Mesenchymal stem cell (in vitro differentiated cells and primary cell): Measurements from ENCODE around the gene TMEM178B.

Experiments
- DNase-seq: peaks from one replicate; pipeline ENCODE4 v3.0.0-alpha.2; 2013
- H2AFZ ChIP-seq: one replicate; pipeline ENCODE4 v1.6.1; 2013; ENCODE audit warnings: low read depth, mild to moderate bottlenecking, control low read depth, inconsistent platforms, low read length, moderate library complexity
- H2AK5ac ChIP-seq: 2 replicates; pipeline ENCODE4 v1.6.1; 2013; ENCODE audit warnings: low read length, moderate library complexity, mild to moderate bottlenecking, inconsistent platforms; ENCODE audit not compliant: severe bottlenecking
- H2BK120ac ChIP-seq: one replicate; pipeline ENCODE4 v1.6.1; 2013; ENCODE audit warnings: low read depth, mild to moderate bottlenecking, inconsistent platforms, low read length, moderate library complexity
- H2BK12ac ChIP-seq, 2 experiments: one replicate each; pipeline ENCODE4 v1.6.1; 2013; ENCODE audit warnings: inconsistent platforms in 2 of 2, low read length in 2 of 2, mild to moderate bottlenecking in 2 of 2, moderate library complexity in 2 of 2, control low read depth in 1 of 2
- H2BK15ac ChIP-seq: one replicate; pipeline ENCODE4 v1.6.1; 2013; ENCODE audit warnings: mild to moderate bottlenecking, low read depth, inconsistent platforms; ENCODE audit not compliant: poor library complexity, severe bottlenecking
- H2BK5ac ChIP-seq: 2 replicates; pipeline ENCODE4 v1.6.1; 2013; ENCODE audit warnings: low read depth, mild to moderate bottlenecking, low read length, control low read depth, inconsistent platforms; ENCODE audit not compliant: poor library complexity, severe bottlenecking
- H3K14ac ChIP-seq, 2 experiments: one replicate each; pipeline ENCODE4 v1.6.1; 2013; ENCODE audit warnings: inconsistent platforms in 2 of 2, low read length in 2 of 2, control low read depth in 1 of 2, mild to moderate bottlenecking in 1 of 2, moderate library complexity in 1 of 2
- H3K18ac ChIP-seq, 2 experiments: one replicate each; pipeline ENCODE4 v1.6.1; 2013; ENCODE audit warnings: inconsistent platforms in 2 of 2, low read length in 2 of 2, control low read depth in 1 of 2, low read depth in 1 of 2, mild to moderate bottlenecking in 1 of 2
- H3K23ac ChIP-seq, 2 experiments: one replicate each; pipeline ENCODE4 v1.6.1; 2013; ENCODE audit warnings: inconsistent platforms in 2 of 2, low read length in 2 of 2, mild to moderate bottlenecking in 2 of 2, moderate library complexity in 2 of 2, control low read depth in 1 of 2
- H3K27ac ChIP-seq: 2 replicates; pipeline ENCODE4 v1.5.1; 2013; ENCODE audit warnings: mild to moderate bottlenecking, moderate library complexity, low read length, control low read depth, inconsistent platforms; ENCODE audit not compliant: poor library complexity, severe bottlenecking
- H3K27me3 ChIP-seq, 2 experiments: 2 replicates each; pipeline versions ENCODE4 v1.6.1 to v1.7.0; 2013; ENCODE audit warnings: low read length in 2 of 2, mild to moderate bottlenecking in 2 of 2, moderate library complexity in 2 of 2, control low read depth in 1 of 2, inconsistent platforms in 1 of 2; ENCODE audit not compliant: control insufficient read depth in 1 of 2, insufficient read depth in 1 of 2
- H3K36me3 ChIP-seq, 2 experiments: 2 replicates each; pipeline versions ENCODE4 v1.6.1 to v1.7.0; 2013; ENCODE audit warnings: low read length in 2 of 2, control low read depth in 1 of 2, inconsistent platforms in 1 of 2, low read depth in 1 of 2, mild to moderate bottlenecking in 1 of 2; ENCODE audit not compliant: insufficient read depth in 2 of 2, control insufficient read depth in 1 of 2
- H3K4ac ChIP-seq, 2 experiments: one replicate each; pipeline ENCODE4 v1.6.1; 2013; ENCODE audit warnings: inconsistent platforms in 2 of 2, low read length in 2 of 2, mild to moderate bottlenecking in 2 of 2, moderate library complexity in 2 of 2, control low read depth in 1 of 2, low read depth in 1 of 2
- H3K4me1 ChIP-seq: 2 replicates; pipeline ENCODE4 v1.6.1; 2013; ENCODE audit warnings: low read depth, low read length, control low read depth; ENCODE audit not compliant: control insufficient read depth, insufficient read depth
- H3K4me2 ChIP-seq: 2 replicates; pipeline ENCODE4 v1.6.1; 2013; ENCODE audit warnings: low read length, mild to moderate bottlenecking, inconsistent platforms; ENCODE audit not compliant: poor library complexity, severe bottlenecking
- H3K4me3 ChIP-seq, 2 experiments: 2 replicates each; pipeline versions ENCODE4 v1.5.1 to v1.7.0; 2013; ENCODE audit warnings: low read length in 2 of 2, mild to moderate bottlenecking in 2 of 2, control low read depth in 1 of 2, low read depth in 1 of 2; ENCODE audit not compliant: insufficient read depth in 1 of 2
- H3K79me1 ChIP-seq: replicated peaks from 2 replicates; pipeline ENCODE4 v1.6.1; 2013; ENCODE audit warnings: mild to moderate bottlenecking, control low read depth, low read length, inconsistent platforms; ENCODE audit not compliant: poor library complexity, severe bottlenecking
- H3K9ac ChIP-seq: 2 replicates; pipeline ENCODE4 v1.7.0; 2013; ENCODE audit warnings: mild to moderate bottlenecking, low read length, moderate library complexity
- H3K9me3 ChIP-seq: 2 replicates; pipeline ENCODE4 v1.7.0; 2013; ENCODE audit warnings: mild to moderate bottlenecking, low read length; ENCODE audit not compliant: control insufficient read depth
- H4K8ac ChIP-seq: one replicate; pipeline ENCODE4 v1.6.1; 2013; ENCODE audit warnings: inconsistent platforms, mild to moderate bottlenecking, low read length, moderate library complexity
- H4K91ac ChIP-seq: one replicate; pipeline ENCODE4 v1.6.1; 2013; ENCODE audit warnings: mild to moderate bottlenecking, low read length, inconsistent platforms
- WGBS: methylation state at CpG from one replicate; pipeline ENCODE4 v1.1.7; 2013; ENCODE audit warnings: mixed read lengths; 5-methylcytosine and 5-hydroxymethylcytosine counted together

The TMEM178B gene

DNA sequence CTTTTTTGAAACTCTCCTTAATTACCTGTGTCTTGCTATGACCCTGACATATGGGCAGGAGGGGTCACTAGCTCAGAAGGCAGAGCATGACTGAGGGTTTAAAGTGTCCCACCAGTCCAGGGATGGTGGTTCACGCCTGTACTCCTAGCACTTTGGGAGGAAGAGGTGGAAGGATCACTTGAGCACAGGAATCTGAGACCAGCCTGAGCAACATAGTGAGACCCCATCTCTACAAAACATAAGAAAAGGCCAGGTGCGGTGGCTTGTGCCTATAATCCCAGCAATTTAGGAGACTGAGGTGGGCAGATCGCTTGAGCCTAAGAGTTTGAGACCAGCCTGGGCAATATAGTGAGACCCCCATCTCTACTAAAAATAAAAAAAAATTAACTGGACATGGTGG is 133.8 kb downstream of the TMEM178B start:
- Histone ChIP-seq H3K27me3 (peaks cover 0 to 2% of the 10 kb centered on the region in 2 experiments), H2AK5ac (no peak overlapping the region), H3K18ac (no peak overlapping the region), H3K23ac (no peak overlapping the region), H4K8ac (no peak overlapping the region), H3K27ac (no peak overlapping the region), H2BK15ac (no peak overlapping the region), H3K9me3 (no peaks in the 10 kb centered on the region), H3K36me3 (no peaks in the 10 kb centered on the region), H2AFZ (no peak overlapping the region), H3K4ac (no peak overlapping the region), H3K4me1 (no peaks in the 10 kb centered on the region), H2BK5ac (no peak overlapping the region), H4K91ac (no peak overlapping the region), H2BK120ac (no peak overlapping the region), H3K14ac (no peak overlapping the region), H3K9ac (no peak overlapping the region), H3K79me1 (peaks cover 12% of the 10 kb centered on the region), H3K4me3 (no peak overlapping the region), H2BK12ac (no peak overlapping the region), H3K4me2 (no peak overlapping the region)
- 86% methylated on average over 3 of the region's 3 CpGs for WGBS
- DNase-seq: no peak

- no peak overlapping the region for H2BK15ac ChIP-seq
- DNase-seq: no peak
- 67% methylated on average over 3 of the region's 3 CpGs for WGBS
These were observed 134.7 kb downstream of the TMEM178B start for GRCh38 chr7:141208539-141208938.

GRCh38 chr7:141209454-141209853 is 135.6 kb downstream of the TMEM178B start:
- Histone ChIP-seq H3K4me3 (no peak overlapping the region), H3K14ac (no peak overlapping the region), H3K9ac (no peak overlapping the region), H3K9me3 (no peaks in the 10 kb centered on the region), H3K4me1 (no peaks in the 10 kb centered on the region), H3K36me3 (no peaks in the 10 kb centered on the region), H2AK5ac (no peak overlapping the region), H3K79me1 (peaks cover 12% of the 10 kb centered on the region), H3K18ac (no peak overlapping the region), H2BK12ac (no peak overlapping the region), H3K23ac (no peak overlapping the region), H2BK15ac (no peak overlapping the region), H4K8ac (no peak overlapping the region), H3K4me2 (no peak overlapping the region), H2BK5ac (no peak overlapping the region), H3K4ac (no peak overlapping the region), H2BK120ac (no peak overlapping the region), H3K27ac (no peak overlapping the region), H3K27me3 (peaks cover 0 to 1% of the 10 kb centered on the region in 2 experiments), H4K91ac (no peak overlapping the region), H2AFZ (no peak overlapping the region)
- DNase-seq: no peak
- 71% methylated on average over 1 of the region's 3 CpGs for WGBS

More at GRCh38 chr7:141208539-141208938, 134.7 kb downstream of the TMEM178B start:
- no peak overlapping the region for H2BK12ac ChIP-seq
- no peak overlapping the region for H2BK120ac ChIP-seq
- peaks cover 12% of the 10 kb centered on the region for H3K79me1 ChIP-seq
- no peak overlapping the region for H3K18ac ChIP-seq
- H4K8ac ChIP-seq: no peak overlapping the region
- no peak overlapping the region for H2AK5ac ChIP-seq
- no peak overlapping the region for H3K4me2 ChIP-seq
- H2AFZ ChIP-seq: no peak overlapping the region
- H3K36me3 ChIP-seq: no peaks in the 10 kb centered on the region
- no peak overlapping the region for H2BK5ac ChIP-seq
- H3K14ac ChIP-seq: no peak overlapping the region
- no peaks in the 10 kb centered on the region for H3K9me3 ChIP-seq
- H3K9ac ChIP-seq: no peak overlapping the region
- H3K27me3 ChIP-seq: no peaks in the 10 kb centered on the region
- no peaks in the 10 kb centered on the region for H3K4me1 ChIP-seq
- no peak overlapping the region for H3K4ac ChIP-seq
- no peak overlapping the region for H3K4me3 ChIP-seq
- no peak overlapping the region for H4K91ac ChIP-seq
- H3K23ac ChIP-seq: no peak overlapping the region
- no peak overlapping the region for H3K27ac ChIP-seq

GRCh38 chr7:141210862-141211261 is 137.0 kb downstream of the TMEM178B start:
- H2BK15ac ChIP-seq: no peak overlapping the region
- H3K4me1 ChIP-seq: no peaks in the 10 kb centered on the region
- H2AK5ac ChIP-seq: no peak overlapping the region
- no peak overlapping the region for H3K9ac ChIP-seq
- H2BK12ac ChIP-seq: no peak overlapping the region
- no peak overlapping the region for H4K8ac ChIP-seq
- no peak overlapping the region for H3K4me2 ChIP-seq
- H4K91ac ChIP-seq: no peak overlapping the region
- WGBS: 60% methylated on average over 2 of the region's 2 CpGs
- peaks cover 0 to 3% of the 10 kb centered on the region in 2 experiments for H3K27me3 ChIP-seq
- H3K14ac ChIP-seq: no peak overlapping the region
- H3K27ac ChIP-seq: no peak overlapping the region
- no peak overlapping the region for H3K18ac ChIP-seq
- H2BK120ac ChIP-seq: no peak overlapping the region
- H3K4ac ChIP-seq: no peak overlapping the region
- no peak overlapping the region for H3K23ac ChIP-seq
- H3K79me1 ChIP-seq: peaks cover 12% of the 10 kb centered on the region
- no peak overlapping the region for H3K4me3 ChIP-seq
- no peak overlapping the region for H2BK5ac ChIP-seq
- no peak overlapping the region for H2AFZ ChIP-seq
- H3K36me3 ChIP-seq: no peaks in the 10 kb centered on the region
- DNase-seq: no peak
- no peaks in the 10 kb centered on the region for H3K9me3 ChIP-seq
